DND-41 (cell line): ENCODE results near the gene HEATR3.

Experiments used
- ATAC-seq: fragments of 200-7000 bp; cut with Tn5 transposase; 3 replicates; pipeline ENCODE4 v1.9.1; 2021; ENCODE audit warnings: low read depth; ENCODE audit not compliant: insufficient read depth
- DNase-seq: peaks from one replicate; pipeline ENCODE4 v3.0.0-alpha.2; 2020
- H2AFZ ChIP-seq: 2 replicates; pipeline ENCODE4 v1.6.0; 2012; ENCODE audit warnings: low read depth, low read length
- H3K27ac ChIP-seq: 2 replicates; pipeline ENCODE4 v1.5.1; 2012; ENCODE audit warnings: low read length, inconsistent platforms
- H3K27me3 ChIP-seq: fragments of 200-600 bp; sonication (generic); 2 replicates; pipeline ENCODE4 v1.6.0; 2012; ENCODE audit warnings: low read length, mild to moderate bottlenecking, inconsistent platforms; ENCODE audit not compliant: insufficient read depth, poor library complexity
- H3K36me3 ChIP-seq: 2 replicates; pipeline ENCODE4 v1.5.1; 2012; ENCODE audit warnings: low read length, inconsistent platforms; ENCODE audit not compliant: insufficient read depth
- H3K4me1 ChIP-seq: 2 replicates; pipeline ENCODE4 v1.5.1; 2012; ENCODE audit warnings: mild to moderate bottlenecking, low read length; ENCODE audit not compliant: insufficient read depth
- H3K4me2 ChIP-seq: 2 replicates; pipeline ENCODE4 v1.6.0; 2012; ENCODE audit warnings: mild to moderate bottlenecking, moderate library complexity, low read length, inconsistent platforms; ENCODE audit not compliant: insufficient read depth
- H3K4me3 ChIP-seq, 2 experiments: fragments of 200-600 bp in 1 of 2; shearing (Covaris generic) in 1 of 2; 2 replicates each; pipeline ENCODE4 v1.5.1; 2012 to 2016; ENCODE audit warnings: inconsistent platforms in 2 of 2, low read length in 2 of 2, mild to moderate bottlenecking in 2 of 2, low read depth in 1 of 2, moderate library complexity in 1 of 2
- H3K79me2 ChIP-seq: 2 replicates; pipeline ENCODE4 v1.6.0; 2012; ENCODE audit warnings: low read length, inconsistent platforms; ENCODE audit not compliant: insufficient read depth
- H3K9ac ChIP-seq: 2 replicates; pipeline ENCODE4 v1.6.0; 2012; ENCODE audit warnings: low read depth, mild to moderate bottlenecking, inconsistent platforms, low read length, moderate library complexity
- H3K9me3 ChIP-seq: 2 replicates; pipeline ENCODE4 v1.5.1; 2012; ENCODE audit warnings: low read length, moderate library complexity, mild to moderate bottlenecking, inconsistent platforms; ENCODE audit not compliant: insufficient read depth, severe bottlenecking
- H4K20me1 ChIP-seq: 2 replicates; pipeline ENCODE4 v1.6.0; 2012; ENCODE audit warnings: low read length; ENCODE audit not compliant: insufficient read depth
- EZH2 ChIP-seq: IDR thresholded peaks from 3 replicates; pipeline ENCODE4 v1.6.1; 2012; ENCODE audit warnings: borderline replicate concordance, low read depth, mild to moderate bottlenecking, moderate library complexity, low read length, inconsistent platforms; ENCODE audit not compliant: severe bottlenecking
- TF ChIP-seq, protein P1 (sequence below): IDR thresholded peaks from 2 replicates; pipeline ENCODE4 v1.5.1; 2012; ENCODE audit warnings: borderline replicate concordance, low read length, moderate library complexity, mild to moderate bottlenecking; ENCODE audit not compliant: poor library complexity, severe bottlenecking; ENCODE audit errors: extremely low read depth

Gene HEATR3

DNA sequence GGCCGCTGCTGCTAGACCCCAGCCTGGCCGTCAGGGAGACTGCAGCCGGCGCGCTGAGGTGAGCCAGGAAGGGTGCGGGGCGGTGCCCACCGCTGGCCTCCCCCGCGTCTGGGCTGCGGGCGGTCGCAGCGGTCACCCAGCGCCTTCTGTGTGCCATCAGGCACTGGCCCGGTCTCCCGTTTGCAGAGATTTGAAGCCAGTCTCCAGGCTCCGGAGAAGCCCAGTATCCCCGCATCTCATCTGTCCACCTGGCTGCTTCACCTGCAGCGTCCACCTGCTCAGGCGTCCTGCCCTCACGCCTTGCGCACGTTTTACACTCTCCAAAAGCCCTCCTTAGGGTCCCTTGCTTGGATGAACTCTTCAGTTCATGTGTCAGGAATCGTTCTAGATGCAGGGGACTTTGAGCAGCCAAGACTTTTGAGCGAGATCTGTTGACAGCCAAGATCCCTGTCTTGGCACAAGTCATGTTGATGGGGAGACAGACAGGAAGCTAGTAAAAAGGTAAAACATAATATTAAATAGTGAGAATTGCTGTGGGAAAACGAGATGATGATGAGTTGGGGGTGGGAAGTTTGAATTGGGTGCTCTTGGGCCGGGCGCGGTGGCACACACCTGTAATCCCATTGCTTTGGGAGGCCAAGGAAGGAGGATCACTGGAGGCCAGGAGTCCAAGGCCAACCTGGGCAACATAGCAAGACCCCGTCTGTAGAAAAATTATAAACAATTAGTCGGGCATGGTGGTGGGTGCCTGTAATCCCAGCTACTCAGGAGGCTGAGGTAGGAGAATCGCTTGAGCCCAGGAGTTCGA lies 916 bp downstream of the HEATR3 start:
- peaks cover 41% of the 10 kb centered on the region for H3K36me3 ChIP-seq
- H3K79me2 ChIP-seq = peaks cover 42% of the 10 kb centered on the region
- H3K4me1 ChIP-seq = peaks cover 38% of the 10 kb centered on the region
- peak overlapping the region; percentile 89 for H3K9ac ChIP-seq
- ATAC-seq (no peak), DNase-seq (no peak)
- H4K20me1 ChIP-seq = peaks cover 36% of the 10 kb centered on the region
- H3K9me3 ChIP-seq = no peaks in the 10 kb centered on the region
- peak overlapping the region; percentile 95 for H3K27ac ChIP-seq
- peak overlapping the region; percentile 99 for H3K4me2 ChIP-seq
- TF ChIP-seq, protein P1, sequence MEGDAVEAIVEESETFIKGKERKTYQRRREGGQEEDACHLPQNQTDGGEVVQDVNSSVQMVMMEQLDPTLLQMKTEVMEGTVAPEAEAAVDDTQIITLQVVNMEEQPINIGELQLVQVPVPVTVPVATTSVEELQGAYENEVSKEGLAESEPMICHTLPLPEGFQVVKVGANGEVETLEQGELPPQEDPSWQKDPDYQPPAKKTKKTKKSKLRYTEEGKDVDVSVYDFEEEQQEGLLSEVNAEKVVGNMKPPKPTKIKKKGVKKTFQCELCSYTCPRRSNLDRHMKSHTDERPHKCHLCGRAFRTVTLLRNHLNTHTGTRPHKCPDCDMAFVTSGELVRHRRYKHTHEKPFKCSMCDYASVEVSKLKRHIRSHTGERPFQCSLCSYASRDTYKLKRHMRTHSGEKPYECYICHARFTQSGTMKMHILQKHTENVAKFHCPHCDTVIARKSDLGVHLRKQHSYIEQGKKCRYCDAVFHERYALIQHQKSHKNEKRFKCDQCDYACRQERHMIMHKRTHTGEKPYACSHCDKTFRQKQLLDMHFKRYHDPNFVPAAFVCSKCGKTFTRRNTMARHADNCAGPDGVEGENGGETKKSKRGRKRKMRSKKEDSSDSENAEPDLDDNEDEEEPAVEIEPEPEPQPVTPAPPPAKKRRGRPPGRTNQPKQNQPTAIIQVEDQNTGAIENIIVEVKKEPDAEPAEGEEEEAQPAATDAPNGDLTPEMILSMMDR = no peak
- no peak for TF ChIP-seq EZH2
- no peaks in the 10 kb centered on the region for H3K27me3 ChIP-seq
- H2AFZ ChIP-seq = peak overlapping the region; percentile 100
- peak overlapping the region; percentile 62 to 97 for H3K4me3 ChIP-seq

DNA sequence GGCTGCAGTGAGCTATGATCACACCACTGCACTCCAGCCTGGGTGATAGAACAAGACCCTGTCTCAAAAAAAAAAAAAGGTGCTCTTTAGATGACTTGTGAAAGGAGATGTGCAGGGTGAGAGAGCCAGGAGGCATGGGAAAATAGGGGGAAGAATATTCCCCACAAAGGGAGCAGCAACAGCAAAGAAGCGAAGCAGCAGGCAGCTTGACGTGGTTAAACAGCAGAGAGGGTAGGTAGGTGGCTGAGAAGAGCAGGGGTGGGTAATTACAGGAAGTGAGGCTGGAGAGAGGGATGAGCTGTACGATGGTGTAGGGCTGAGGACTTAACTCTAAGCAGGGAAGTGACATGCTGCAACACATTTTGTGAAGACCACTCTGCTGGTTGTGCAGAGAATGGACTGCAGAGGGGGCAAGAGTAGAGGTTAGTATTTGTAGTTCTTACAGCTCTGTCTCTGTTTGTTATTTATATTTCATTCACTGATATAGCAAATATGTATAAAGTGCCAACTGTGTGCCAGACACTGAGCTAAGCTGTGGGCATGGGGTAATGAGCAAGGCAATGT lies 1.6 kb downstream of the HEATR3 start:
- Histone ChIP-seq H3K36me3 (peaks cover 46% of the 10 kb centered on the region), H3K4me3 (peak overlapping the region in 1 of 2 experiments; percentile 97; a peak in 3 of 4 replicates), H3K9ac (peak overlapping the region; percentile 89), H2AFZ (no peak overlapping the region), H3K4me1 (peaks cover 38% of the 10 kb centered on the region), H3K79me2 (peaks cover 42% of the 10 kb centered on the region), H3K27ac (peak overlapping the region; percentile 56), H4K20me1 (peaks cover 36% of the 10 kb centered on the region), H3K27me3 (no peaks in the 10 kb centered on the region), H3K4me2 (peak overlapping the region; percentile 99), H3K9me3 (no peaks in the 10 kb centered on the region)
- peak; percentile 63 for DNase-seq
- peak; percentile 65 for ATAC-seq
- TF ChIP-seq, protein P1 = peak; percentile 72
- TF ChIP-seq EZH2 = no peak

DNA sequence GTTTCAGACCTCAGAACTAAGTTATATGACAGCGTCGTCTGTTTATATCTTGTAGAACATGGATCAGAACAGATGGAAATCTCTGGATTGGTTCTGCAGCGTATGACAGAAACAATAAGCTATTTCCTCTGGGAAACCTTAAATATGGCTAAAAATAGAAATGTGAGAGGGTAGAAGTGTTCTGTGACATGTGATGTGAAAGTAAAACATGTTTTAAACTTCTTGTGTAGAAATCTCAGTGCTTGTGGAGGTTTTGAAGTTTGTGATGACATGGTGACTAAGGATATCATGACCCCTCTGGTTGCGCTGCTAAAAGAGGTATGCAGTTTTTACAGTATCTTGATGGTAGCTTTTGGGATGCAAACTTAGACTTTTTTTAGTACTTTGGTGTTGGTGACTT lies 2.8 kb downstream of the HEATR3 start:
- no peak overlapping the region for H3K9ac ChIP-seq
- no peak overlapping the region for H3K27ac ChIP-seq
- no peaks in the 10 kb centered on the region for H3K27me3 ChIP-seq
- H3K9me3 ChIP-seq = no peaks in the 10 kb centered on the region
- ATAC-seq = no peak
- peaks cover 48% of the 10 kb centered on the region for H3K79me2 ChIP-seq
- peaks cover 56% of the 10 kb centered on the region for H3K36me3 ChIP-seq
- no peak overlapping the region for H2AFZ ChIP-seq
- H3K4me3 ChIP-seq = no peak overlapping the region; a peak in 1 of 4 replicates
- DNase-seq = no peak
- H4K20me1 ChIP-seq = peaks cover 39% of the 10 kb centered on the region
- TF ChIP-seq, protein P1 = no peak
- no peak for TF ChIP-seq EZH2
- peaks cover 38% of the 10 kb centered on the region for H3K4me1 ChIP-seq
- peak overlapping the region; percentile 99 for H3K4me2 ChIP-seq
